Measurements from ENCODE around the gene CDK5R2. TPM values are rescaled to one million over a fixed set of nuclear protein-coding genes. Genes with fewer than 3 reads are reported as not detected.
"Not testable (repeated sequence)": the region's sequence is repeated elsewhere in the genome, so short reads cannot be mapped to it uniquely, and the experiment has no call there.

Gene CDK5R2
- total RNA-seq = not detected in 2 replicates

- peak; percentile 82 for DNase-seq (ENCODE audit: low read depth)
Observed at GRCh38 chr2:218959141-218959731, at the start of gene CDK5R2. Gene CDK5R2 (plus strand): TSS chr2:218959666. CDS start chr2:218959821, 155 bp downstream.

GRCh38 chr2:218910741-218911140 lies 48.7 kb upstream of the CDK5R2 start:
- H3K4me3 ChIP-seq (ENCODE audit: low read depth, low read length) = no peak overlapping the region
- no peak for DNase-seq (ENCODE audit: low read depth)
- no peak for TF ChIP-seq CTCF (IDR thresholded peaks at IDR 0.05; ENCODE audit: insufficient read depth, low read depth, low read length)

More at GRCh38 chr2:218959141-218959731, at the start of gene CDK5R2:
- TF ChIP-seq CTCF (IDR thresholded peaks at IDR 0.05; ENCODE audit: insufficient read depth, low read depth, low read length) = no peak
- peak within 1 kb of the TSS; percentile 40 for H3K4me3 ChIP-seq (ENCODE audit: low read depth, low read length)

GRCh38 chr2:218920504-218920903 lies 39.0 kb upstream of the CDK5R2 start:
- no peak for TF ChIP-seq CTCF (IDR thresholded peaks at IDR 0.05; ENCODE audit: insufficient read depth, low read depth, low read length)
- DNase-seq (ENCODE audit: low read depth) = no peak

GRCh38 chr2:218924757-218925156 lies 34.7 kb upstream of the CDK5R2 start:
- no peak for DNase-seq (ENCODE audit: low read depth)
- H3K4me3 ChIP-seq (ENCODE audit: low read depth, low read length) = no peak overlapping the region
- no peak for TF ChIP-seq CTCF (IDR thresholded peaks at IDR 0.05; ENCODE audit: insufficient read depth, low read depth, low read length)

More at GRCh38 chr2:218920504-218920903, 39.0 kb upstream of the CDK5R2 start:
- no peak overlapping the region for H3K4me3 ChIP-seq (ENCODE audit: low read depth, low read length)

GRCh38 chr2:218925434-218925833 lies 34.0 kb upstream of the CDK5R2 start:
- DNase-seq (ENCODE audit: low read depth) = no peak
- TF ChIP-seq CTCF (IDR thresholded peaks at IDR 0.05; ENCODE audit: insufficient read depth, low read depth, low read length) = no peak
- H3K4me3 ChIP-seq (ENCODE audit: low read depth, low read length) = no peak overlapping the region

- H3K4me3 ChIP-seq (ENCODE audit: low read depth, low read length) = no peak overlapping the region
- no peak for DNase-seq (ENCODE audit: low read depth)
- TF ChIP-seq CTCF (IDR thresholded peaks at IDR 0.05; ENCODE audit: insufficient read depth, low read depth, low read length) = no peak
Observed at GRCh38 chr2:218927422-218927821, 32.0 kb upstream of the CDK5R2 start.

GRCh38 chr2:218927876-218928275 lies 31.6 kb upstream of the CDK5R2 start:
- no peak overlapping the region for H3K4me3 ChIP-seq (ENCODE audit: low read depth, low read length)
- no peak for DNase-seq (ENCODE audit: low read depth)
- no peak for TF ChIP-seq CTCF (IDR thresholded peaks at IDR 0.05; ENCODE audit: insufficient read depth, low read depth, low read length)

- not testable (repeated sequence) for H3K4me3 ChIP-seq (ENCODE audit: low read depth, low read length); DNase-seq (ENCODE audit: low read depth)
Observed at GRCh38 chr2:218930488-218930887, 29.0 kb upstream of the CDK5R2 start.

- H3K4me3 ChIP-seq (ENCODE audit: low read depth, low read length); DNase-seq (ENCODE audit: low read depth): not testable (repeated sequence)
Observed at GRCh38 chr2:218931751-218932150, 27.7 kb upstream of the CDK5R2 start.
